ENCODE measurements around the gene PHEX.
A peak's percentile ranks its signal among the peaks of the same experiment; 100 is the strongest.

The PHEX gene

DNA sequence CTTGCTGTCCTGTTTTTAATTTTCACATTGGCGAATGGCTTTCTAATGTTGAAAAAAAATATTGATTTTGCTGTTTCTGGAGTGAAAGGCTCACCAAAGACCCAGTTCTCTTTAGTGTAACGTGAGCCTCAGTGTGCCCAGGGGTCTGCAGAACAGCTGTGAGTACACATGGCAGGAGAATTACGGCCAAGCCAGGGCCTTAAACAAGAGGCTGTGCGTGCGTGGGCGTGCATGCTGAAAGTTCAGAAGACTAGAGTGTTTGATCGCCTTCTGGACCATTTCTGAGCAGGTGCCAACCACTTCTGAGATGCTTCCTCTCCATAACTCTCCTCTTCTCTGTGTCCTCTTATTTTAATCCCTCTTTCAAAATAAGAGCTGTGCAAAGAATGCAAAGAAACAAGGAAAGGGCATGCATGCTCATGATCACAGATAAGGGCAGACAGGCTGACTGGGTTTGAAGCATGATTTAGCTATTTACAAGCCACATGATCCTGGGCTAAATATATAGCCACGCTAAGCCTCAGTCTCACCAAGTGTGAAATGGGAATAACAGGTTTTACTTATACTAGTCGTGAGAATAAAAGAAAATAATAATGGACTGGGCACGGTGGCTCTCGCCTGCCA is 9.9 kb downstream of the PHEX start:
- DNase-seq: no peak

DNA sequence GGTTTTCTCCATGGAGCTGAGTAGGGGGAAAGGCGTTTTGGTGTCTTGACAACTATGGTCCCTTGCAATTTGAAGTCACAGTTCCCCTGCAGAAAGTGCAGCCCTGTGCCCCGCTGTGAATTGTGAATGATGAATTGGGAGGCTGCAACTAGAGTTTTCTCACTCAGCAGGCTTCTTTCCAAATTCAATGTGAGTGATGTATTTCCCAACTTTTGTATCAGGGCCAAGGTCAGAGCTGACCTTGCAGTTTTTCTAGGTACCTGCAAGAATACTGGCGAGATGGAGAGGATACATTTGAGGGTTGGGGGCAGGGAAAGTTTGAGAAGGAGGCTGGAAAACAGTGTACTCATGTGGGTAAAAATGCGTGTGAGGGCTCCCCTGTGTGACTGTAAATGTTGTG is 11.7 kb downstream of the PHEX start:
- DNase-seq: no peak

DNA sequence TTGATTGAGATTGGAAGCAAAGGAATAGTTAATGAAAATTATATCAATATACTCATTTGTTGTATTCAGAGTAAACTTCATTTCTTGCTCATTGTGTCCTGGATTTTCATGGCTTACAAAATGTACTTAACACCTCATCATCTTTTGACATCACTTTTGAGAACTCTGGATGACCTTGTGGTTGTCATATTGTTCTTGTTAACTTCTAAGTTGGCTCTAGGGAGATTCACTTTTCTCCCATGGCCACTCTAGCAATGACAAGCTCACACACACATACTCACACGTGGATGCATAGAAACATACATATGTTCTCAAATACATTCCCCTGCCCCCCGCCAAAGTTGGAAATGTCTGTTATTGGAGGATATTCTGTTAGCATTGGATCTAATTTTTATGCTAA is 15.3 kb downstream of the PHEX start:
- DNase-seq: no peak

DNA sequence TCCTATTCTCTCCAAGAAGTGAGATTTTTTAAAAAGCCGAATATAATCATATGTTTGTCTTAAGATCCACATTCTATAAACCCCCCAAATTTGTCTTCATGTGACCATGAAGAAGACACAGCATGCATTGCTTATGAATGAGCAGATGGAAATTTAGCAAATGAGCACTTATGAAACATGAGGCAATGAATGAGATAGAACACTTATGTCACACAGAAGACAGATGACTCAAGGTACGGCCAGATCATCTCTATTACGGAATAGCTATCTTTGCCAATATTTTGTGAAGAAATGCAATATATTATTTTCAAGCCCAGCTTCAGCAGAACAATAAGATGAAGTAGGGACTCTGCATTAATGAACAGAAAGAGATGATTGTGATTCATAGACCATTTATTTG is 21.4 kb downstream of the PHEX start:
- no peak for DNase-seq

DNA sequence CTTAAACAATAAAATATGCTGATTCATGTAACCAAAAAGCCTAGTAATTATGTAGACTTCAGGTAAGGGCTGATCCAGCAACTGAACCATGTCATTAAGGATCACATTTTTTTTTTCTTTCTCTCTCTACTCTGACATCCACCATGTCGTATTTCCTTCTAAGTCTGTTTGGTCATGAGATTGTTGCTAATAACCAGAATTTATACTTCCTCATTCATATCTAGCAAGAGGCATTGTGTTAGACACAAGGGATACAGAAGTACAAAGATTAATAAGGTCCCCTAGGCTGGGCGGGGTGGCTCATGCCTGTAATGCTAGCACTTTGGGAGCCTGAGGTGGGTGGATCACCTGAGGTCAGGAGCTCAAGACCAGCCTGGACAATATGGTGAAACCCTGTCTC is 24.1 kb downstream of the PHEX start:
- no peak for DNase-seq

DNA sequence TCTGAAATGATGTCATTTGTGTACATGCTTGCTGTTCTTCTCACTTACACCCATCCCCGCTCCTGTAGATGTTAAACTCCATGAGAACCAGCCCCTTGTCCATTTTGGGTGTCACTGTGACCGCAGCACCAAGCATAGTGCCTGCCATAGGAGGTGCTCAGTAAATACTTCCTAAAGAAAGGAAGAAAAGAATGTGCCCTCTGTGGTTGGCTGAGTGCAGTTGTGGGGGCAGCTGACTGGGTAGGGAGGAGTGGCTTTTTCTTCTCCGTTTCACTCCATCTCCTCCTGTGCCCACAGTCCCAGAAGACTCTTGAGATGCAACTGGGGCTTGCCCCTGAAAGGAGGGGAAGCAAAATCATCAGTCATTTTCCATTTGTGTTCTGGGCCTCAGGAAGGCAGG is 25.5 kb downstream of the PHEX start:
- DNase-seq: no peak

DNA sequence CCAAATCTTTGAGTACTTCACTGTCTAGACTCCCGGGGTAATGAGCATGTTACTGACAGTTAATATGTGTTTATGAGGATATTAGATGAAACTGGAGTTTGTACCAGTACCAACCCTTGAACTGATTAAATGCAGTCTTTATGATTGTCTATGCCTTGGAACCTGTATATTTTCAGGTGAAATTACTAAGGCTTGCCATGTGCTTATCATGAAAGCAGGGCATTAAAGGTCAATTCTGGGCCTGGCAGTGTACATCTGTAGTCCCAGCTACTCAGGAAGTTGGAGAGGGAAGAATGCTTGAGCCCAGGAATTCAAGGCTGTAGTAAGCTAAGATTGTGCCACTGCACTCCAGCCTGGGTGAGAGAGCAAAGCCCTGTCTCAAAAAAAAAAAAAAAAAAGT is 27.6 kb downstream of the PHEX start:
- peak; percentile 4 for DNase-seq

DNA sequence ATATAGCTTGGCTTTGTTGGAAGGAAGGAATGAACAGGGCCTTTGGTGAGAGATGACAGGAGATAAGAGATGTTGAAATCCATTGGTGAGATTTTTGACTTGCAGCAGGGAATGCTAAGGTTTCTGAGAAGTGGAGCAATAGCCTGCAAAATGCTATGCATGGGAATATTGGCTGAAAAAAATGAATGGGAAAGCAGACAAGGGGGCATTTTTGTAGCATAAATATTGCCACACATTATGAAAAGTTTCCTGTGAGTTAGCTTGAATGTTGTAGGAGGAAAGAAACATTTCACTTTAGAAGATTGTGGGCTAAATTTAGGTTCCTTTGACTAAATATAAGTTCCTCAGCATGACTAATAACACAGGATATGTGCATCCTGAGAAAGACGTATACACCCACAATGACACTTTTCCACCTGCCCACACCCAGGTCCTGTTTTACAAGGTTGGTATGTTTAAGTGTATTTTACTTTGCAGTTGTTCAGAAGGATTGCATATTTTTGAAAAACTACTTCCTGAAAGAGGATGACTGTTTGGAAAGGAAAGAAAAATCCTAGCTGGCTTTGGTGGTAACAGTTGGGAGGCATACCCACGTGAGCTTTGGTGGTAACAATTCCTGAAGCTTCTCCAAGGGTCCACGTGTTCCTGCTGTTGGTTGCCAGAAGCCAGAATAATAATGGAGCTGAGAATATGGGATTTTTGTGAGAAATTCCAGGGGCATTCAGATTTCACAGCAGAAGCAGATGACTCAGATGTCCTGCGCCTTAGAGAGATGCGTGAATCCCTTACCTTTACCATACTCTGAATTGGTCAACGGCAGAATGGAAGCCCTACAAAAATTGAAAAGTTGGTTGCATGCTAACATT is 28.5 kb downstream of the PHEX start:
- DNase-seq: peak; percentile 30

DNA sequence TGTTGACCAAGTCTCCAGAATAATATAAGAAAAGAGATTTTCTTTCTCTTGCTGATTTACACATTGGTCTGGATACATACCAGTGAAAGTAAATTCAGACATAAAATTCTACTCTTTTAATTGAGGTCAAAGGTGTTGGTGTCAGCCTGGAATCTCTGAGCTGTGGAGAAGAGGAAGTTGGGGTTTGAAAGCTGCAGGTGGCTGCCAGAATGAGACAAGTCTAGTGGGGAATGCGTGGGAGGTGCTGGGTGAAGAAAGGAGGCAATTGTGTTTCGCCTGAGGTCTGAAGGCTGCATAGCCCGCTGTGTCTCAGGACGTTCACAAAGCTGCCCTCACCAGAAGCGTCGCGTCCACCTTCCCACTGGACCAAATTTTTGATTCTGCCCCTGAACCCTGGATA is 31.2 kb downstream of the PHEX start:
- no peak for DNase-seq

DNA sequence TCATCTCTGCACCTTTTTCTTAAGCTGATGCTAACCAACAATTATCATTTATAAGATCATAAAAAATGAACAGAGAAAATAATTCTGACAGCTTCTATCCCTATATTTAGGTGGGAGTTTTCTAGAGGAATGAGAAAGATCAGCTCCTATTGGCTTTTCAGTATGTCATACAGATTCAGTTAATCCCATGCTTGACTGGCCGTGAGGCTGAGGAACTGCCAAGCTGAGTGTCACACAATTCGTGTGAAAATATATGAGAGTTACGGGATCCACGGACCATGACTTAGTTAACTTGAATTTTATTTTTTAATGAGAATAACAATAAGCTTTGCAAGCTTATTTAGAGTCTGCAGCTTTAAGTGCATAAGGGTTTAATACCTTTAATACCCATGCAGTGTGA is 37.5 kb downstream of the PHEX start:
- no peak for DNase-seq

DNA sequence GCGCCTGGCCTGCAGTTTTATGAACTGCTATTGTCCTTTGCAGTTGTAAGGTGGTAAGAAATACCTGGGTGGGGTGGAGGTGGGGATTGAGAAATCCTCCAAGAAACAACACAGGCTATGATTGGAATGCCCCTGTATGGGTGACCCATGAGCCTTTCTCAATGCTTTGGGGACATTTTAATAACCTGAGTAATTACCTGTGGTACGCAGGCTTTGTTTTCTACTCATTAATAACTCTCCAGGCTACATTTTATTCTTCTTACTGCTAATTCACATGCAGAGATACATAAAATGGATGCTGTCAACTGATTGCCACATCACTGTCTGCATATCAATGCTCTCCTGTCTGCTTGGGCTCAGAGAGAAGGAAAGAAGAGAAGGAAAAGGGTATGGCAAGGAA is 41.8 kb downstream of the PHEX start:
- no peak for DNase-seq

DNA sequence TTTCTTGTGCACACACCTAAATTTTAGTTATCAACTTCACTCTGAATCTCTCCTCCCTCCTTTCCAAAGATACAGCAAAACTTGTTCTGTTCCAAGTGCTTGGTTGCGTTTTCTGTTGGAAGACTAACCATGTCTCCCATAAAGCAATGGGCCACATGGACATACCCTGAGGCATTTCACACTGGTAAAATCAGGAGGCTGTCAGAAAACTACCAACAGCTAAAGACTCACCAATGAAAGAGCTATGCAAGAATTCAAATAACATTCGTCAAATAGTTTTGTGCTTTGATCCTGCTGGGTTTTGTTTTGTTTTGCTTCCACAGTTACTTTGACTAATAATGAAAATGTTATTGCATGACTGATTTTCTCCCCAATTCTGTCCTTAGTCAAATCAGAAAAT is 46.0 kb downstream of the PHEX start:
- peak; percentile 30 for DNase-seq

DNA sequence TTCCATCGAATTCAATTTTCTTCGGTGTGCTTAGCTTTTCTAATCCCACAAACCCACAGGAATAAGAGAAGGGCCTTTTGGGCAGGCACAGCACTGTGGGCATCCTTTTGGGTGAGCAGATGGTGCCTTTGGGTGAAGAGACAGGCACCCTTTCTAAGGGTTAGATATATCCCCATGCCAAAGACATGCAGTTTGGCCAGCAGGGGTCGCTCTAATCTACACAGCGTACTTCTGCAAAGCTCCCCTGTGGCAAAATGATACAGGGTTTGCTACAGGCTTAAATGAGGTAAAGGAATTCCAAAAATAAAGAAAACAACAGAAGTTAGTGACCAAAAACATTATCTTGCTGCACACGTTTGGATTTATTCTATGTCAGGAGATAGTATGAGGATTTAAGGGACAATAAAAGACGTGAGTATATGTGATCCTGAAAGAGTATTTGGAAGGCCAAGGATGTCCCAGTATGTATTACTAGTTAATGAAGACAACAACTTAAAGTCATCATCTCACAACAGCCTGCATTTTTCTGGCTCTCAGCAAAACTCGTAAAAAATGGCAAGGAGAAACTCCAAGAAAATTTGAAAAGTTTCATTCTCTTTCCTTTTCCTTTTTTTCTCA is 49.5 kb downstream of the PHEX start:
- peak; percentile 43 for DNase-seq

DNA sequence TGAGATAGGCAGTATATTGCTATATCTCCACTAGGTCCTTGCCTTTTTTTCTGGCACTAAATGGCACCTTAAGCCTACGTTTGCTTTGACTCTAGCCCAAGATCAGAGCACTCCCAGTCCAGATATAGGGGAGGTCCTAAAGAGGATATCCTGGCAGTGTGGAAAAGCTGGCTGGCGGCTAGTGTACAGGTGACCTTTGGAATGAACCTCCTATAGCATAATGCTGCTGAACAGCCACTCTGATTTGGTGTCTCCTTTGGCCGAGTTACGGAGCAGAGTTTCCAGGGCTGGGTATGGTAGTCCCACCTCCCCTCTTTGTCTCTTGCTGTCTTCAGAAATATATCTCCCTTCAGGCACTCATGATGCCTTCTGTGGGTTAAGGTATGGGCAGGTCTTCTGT is 53.9 kb downstream of the PHEX start:
- DNase-seq: no peak

DNA sequence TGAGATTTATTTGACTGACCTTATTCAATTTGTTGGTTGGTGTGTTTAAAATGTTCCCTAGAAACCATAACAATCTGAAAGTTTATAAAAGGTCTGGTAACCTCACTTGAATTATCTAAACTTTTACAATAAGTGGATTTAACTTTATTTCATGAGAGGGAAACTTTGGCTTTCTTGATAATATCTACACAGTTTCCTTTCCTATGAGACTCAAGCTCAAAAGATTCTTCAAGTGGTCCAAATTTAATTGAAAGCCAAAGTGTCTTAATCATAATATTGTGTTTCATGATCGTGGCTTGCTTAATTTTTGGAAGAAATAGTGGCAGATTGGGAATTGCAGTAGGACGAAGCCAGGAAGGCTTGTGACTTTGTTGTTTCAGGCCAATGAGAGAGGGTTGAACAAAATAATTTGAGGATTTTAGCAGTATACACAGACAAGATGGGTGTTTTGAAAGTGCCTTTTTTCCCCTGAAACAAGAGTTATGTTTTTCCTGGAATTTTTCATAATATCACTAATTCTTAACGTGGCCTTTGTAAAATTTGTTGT is 55.0 kb downstream of the PHEX start:
- no peak for DNase-seq

DNA sequence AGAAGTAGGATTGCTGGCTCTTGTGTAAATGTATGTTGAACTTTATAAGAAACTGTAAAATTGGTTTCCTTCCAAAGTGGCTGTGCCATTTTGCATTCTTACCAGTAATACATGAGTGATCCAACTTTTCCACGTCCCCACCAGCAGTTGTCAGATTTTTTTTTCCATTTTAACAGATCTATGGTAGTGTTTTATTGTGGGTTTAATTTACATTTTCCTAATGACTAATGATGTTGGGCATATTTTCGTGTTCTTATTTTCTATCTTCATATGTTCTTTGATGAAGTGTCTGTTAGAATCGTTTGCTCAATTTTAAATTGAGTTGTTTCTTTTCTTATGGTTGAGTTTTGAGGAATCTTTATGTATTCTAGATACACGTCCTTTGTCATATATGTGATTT is 56.2 kb downstream of the PHEX start:
- no peak for DNase-seq

DNA sequence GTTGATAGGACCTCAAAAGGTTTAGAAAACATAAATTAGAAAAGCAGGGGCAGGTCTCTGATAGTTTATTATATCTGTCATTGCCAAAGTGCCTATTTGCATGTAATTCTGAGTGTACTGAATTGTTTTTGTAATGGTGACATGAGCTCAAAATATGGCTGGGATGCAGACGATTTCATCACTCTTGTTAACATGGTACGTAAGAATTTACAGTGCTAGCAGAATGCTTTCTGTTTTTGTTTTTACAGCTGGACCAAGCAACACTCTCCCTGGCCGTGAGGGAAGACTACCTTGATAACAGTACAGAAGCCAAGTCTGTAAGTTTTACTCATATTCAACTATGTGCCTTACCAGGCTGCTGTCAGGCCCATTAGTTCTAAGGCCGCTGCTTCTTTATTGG is 58.1 kb downstream of the PHEX start:
- peak; percentile 65 for DNase-seq

DNA sequence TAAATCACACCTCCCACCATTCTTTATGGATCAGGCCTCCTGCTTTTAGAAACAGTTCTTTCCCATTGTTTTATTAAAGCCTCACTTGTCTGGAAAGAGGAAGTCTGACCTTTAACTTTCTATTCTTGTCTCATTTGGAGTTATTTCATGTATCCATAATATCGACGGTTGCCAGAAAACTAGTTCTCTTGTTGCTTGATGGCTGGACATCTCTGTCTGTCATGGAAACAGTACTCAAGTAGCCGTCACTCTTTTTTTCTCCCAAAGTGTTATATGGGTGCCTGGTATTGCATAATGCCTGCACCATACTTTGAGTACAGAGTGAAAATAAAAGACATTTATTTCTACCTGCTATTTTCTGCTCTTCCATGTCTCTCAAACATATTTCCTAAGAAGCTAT is 61.4 kb downstream of the PHEX start:
- DNase-seq: no peak

DNA sequence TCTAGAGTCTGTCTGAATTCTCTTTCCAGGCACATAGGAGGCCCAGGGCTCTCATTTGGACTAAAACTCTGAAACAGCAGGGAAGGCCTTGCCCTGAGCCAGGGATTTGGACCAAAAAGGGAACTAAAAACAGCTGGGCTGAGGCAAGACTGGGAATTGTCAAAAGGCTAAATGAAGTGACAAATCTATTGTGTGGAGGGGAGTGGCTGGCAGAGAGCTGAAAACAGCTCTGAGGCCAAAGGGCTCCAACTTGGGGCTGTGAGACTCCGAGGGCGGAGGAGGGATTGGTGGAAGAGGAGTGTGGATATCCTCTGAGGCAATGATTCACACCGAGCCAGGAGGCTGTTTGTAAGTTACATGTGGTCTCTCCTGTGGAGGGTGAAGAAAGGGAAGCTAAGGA is 63.2 kb downstream of the PHEX start:
- DNase-seq: peak; percentile 18

DNA sequence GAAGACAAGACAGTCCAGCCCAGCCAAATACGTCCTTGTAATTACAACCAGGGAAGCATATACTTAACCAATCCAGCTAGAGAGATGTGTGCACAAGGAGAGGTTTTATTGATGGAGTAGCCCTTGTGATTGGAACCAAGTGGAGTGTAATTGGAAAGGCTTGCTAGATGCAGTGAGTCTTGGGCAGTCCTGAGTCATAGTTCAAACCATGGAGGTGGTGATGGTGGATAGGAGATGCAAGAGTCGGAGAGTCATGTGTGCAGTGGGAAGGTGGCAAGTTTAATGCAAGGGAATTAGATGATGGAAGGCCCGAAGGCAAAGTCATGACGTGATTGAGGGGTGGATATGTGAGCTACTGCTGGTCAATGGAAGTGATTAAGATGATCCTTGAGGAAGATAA is 63.7 kb downstream of the PHEX start:
- DNase-seq: no peak

DNA sequence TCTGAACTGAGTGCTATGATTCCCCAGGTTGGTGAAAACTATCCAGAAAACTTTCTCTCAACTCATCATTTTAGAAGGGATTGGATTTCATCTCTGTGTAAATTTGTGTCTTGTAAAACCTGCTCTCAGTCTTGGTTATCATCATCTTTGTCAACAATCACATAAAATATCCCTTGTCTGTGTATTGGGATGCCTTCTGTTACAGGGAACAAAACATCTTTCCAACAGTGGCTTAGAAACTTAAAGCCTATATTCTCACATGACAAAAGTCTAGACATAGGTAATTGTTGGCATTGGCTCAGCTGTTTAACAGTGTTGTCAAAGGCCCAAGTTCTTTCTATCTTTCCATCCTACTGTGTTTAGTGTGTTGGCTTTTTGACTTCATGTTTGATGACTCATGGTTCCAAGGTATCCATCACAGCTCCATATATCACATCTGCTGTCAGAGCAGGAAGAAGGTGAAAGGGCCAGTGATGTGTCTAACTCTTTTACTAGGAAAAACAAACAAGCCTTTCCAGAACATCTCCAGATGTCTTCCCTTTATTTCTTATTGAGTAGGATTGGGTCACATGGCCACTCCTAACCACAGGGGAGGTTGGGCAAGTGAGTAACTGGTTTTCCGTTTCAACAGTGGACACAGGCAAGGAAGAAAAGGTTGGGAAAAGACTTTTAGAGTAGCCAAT is 65.0 kb downstream of the PHEX start:
- DNase-seq: peak; percentile 43

DNA sequence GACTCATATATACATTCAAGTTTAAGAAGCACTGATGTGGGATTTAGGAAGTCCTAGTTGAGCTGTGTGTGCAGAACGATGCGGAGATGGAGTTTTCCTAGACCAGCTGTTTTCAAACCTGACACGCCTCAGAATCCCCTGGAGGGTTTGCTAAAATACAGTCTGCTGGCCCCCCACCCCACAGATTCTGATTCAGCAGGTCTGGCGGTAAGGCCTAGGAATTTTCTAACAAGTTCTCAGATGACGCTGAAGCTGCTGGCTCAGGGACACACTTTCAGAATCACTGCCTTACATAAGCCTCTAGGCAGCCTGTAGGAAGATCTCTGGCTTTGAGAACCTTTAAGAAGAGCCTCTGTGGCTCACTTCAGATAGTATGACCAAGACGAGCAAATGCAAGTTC is 73.1 kb downstream of the PHEX start:
- peak; percentile 69 for DNase-seq

DNA sequence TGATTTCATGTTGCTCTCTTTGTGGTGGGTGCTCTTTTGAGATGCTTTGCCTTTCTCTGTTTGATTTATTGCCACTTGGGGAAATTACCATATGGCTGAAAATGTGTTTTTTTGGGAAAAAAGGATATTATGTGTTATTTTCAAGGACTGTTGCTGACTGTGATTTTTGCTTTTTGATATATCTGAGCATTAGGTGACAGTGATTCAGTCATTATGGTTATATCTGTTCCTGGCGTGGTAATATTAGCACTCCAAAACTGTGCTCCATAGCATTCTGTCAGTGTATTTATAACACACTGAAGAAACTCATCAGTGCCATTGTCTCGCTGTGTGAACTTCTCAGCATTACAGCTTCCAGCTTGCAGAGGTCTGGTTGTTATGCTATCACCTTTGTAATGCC is 73.8 kb downstream of the PHEX start:
- no peak for DNase-seq

Data from fibroblast of skin of back (primary cell).